GM13977 (cell line): ENCODE results near the gene ROBO3.

ENCODE experiments used
- DNase-seq: peaks from one replicate; pipeline ENCODE4 v3.0.0; 2012; ENCODE audit warnings: low spot score
- CTCF ChIP-seq: IDR thresholded peaks from 2 replicates; pipeline ENCODE4 v1.5.1; 2012; ENCODE audit warnings: mild to moderate bottlenecking, control low read depth; ENCODE audit not compliant: insufficient read depth; ENCODE audit errors: extremely low read depth, missing control alignments
- in situ Hi-C: fragments of 300-500 bp; cut with MboI; formaldehyde crosslinking; loops from one replicate; pipeline ENCODE4 v1.12.0; 2022; ENCODE audit warnings: low sequenced_read_pairs, low pct_unique_long_range_greater_than_20kb, mixed read lengths, inconsistent platforms; ENCODE audit not compliant: unreplicated experiment

ROBO3 gene

GRCh38 chr11:124892750-124893454, 27.7 kb downstream of the ROBO3 start:
- no peak for DNase-seq
- in situ Hi-C loops, result no loop called here
- no peak for TF ChIP-seq CTCF

GRCh38 chr11:124893781-124894401, 28.7 kb downstream of the ROBO3 start:
- in situ Hi-C loops, result no loop called here
- TF ChIP-seq CTCF, result no peak

GRCh38 chr11:124894606-124895430, 29.6 kb downstream of the ROBO3 start:
- DNase-seq, result no peak
- TF ChIP-seq CTCF, result no peak
- in situ Hi-C loops, result no loop called here

More at GRCh38 chr11:124893781-124894401, 28.7 kb downstream of the ROBO3 start:
- no peak for DNase-seq

GRCh38 chr11:124895471-124895971, 30.3 kb downstream of the ROBO3 start:
- TF ChIP-seq CTCF, result no peak
- in situ Hi-C loops, result no loop called here
- DNase-seq, result no peak

GRCh38 chr11:124896071-124896750, 31.0 kb downstream of the ROBO3 start:
- no peak for TF ChIP-seq CTCF
- in situ Hi-C loops, result no loop called here
- no peak for DNase-seq

GRCh38 chr11:124896821-124897391, 31.7 kb downstream of the ROBO3 start:
- DNase-seq, result no peak

More at GRCh38 chr11:124896821-124897391, 31.7 kb downstream of the ROBO3 start:
- TF ChIP-seq CTCF, result no peak
- in situ Hi-C loops, result no loop called here
